ENCODE data around the gene QPCT.
"Not testable (repeated sequence)": the region's sequence is repeated elsewhere in the genome, so short reads cannot be mapped to it uniquely, and the experiment has no call there.

The QPCT gene

GRCh38 chr2:37389989-37390765 is 45.7 kb downstream of the QPCT start:
- in situ Hi-C loops (cut with MboI; ENCODE audit: low sequenced_read_pairs): no loop called here

DNA sequence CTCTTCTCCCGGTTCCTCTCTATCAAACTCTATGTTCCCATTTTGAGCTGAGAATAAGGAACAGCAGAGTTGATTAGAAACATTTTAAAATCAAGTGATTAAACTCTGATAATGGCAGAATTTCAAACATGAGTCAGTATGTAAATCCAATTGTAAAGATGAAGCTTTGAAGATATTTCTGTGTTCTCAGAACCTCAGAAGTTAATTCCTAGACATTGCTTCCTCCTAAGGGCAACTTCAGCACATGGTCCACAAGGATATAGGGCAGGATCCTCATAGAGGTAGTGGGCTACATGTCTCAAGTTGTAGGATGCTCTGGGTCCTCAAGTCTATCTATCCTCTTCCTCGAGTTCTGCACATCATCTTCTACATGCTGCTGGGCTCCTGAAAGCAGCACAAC is 46.3 kb downstream of the QPCT start:
- in situ Hi-C loops (cut with MboI; ENCODE audit: low sequenced_read_pairs): no loop called here

DNA sequence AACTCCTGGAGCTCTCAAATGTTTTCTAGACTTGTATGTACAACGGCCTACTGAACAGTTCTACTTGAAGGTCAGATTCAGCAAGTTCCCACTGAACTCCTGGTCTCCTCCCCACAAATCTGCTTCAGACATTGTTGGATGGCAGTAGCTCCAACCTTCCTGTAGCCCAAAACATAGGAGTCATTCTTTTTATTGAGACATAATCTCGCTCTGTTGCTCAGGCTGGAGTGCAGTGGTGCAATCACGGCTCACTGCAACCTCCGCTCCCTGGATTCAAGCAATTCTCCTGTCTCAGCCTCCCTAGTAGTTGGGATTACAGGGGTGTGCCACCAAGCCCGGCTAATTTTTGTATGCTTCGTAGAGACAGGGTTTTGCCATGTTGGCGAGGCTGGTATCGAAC is 47.3 kb downstream of the QPCT start:
- in situ Hi-C loops (cut with MboI; ENCODE audit: low sequenced_read_pairs): no loop called here

DNA sequence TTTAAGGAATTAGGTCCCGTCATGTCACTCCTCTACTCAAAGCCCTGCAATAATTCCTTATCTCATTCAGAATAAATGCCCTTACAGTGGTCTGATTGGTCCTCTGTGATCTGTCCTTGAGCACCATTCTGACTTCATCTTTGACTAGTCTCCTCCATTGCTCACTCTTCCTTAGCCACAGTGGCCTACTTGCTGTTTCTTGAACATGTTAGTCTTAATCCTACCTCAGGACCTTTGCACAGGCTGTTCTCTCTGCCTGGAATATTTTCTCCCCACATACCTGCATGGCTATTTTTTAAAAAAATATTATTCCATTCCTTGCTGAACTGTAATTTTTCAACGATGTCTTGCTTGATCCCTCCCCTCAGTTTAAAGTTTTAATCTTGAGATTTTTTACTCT is 48.0 kb downstream of the QPCT start:
- in situ Hi-C loops (cut with MboI; ENCODE audit: low sequenced_read_pairs): no loop called here

DNA sequence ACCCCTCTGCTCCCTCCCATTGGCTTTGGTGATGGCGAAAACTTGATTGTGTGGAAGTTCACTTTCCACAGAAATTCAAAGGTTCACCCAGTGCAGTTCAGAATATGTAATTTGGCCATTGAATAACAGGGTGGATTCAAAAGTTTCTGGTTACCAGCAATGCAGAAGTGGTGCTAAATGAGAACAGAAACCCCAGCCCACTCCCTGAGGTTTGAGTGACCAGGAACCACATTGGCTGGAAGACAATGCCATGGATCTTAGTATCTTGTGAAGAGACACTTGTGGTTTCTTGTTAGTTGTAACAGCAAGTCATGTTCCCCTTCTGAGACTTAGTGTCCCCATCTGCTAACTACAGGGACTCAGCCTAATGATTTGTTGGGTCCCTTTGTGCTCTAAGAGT is 49.8 kb downstream of the QPCT start:
- in situ Hi-C loops (cut with MboI; ENCODE audit: low sequenced_read_pairs): no loop called here

DNA sequence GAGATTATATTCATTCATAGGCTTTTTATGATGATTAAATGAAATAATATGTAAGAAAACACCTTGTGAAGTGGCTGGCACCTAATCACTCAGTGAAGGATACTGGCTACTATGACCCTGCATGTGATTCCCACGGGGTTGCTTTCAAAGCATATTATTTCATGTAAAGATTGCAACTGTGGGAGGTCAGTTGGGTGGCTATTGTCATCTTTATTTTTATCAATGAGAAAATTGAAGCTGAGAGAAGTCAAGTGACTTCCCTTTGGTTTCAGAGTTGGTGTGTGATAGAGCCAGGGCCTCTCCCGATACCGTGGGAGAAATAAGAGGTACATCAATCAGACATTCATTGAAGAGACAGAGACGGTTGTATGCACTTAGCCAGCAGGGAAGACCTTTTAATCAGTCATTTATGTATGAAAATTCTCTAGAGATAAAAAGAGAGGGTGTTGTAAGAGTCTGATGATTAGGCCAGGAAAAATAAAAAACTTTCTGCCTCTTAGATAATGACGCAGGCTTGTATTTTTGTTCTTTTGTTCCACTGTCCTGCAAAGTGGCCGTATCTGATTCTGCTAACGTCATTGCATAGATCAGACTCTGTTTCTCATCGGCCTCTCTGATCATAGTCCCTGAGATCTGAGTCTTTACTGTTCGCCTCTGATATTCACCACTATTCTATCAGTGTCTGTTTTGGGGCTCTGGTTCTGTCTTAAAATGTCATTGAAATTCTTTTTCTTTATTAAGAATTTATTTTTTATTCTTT is 50.5 kb downstream of the QPCT start:
- in situ Hi-C loops (cut with MboI; ENCODE audit: low sequenced_read_pairs): no loop called here

DNA sequence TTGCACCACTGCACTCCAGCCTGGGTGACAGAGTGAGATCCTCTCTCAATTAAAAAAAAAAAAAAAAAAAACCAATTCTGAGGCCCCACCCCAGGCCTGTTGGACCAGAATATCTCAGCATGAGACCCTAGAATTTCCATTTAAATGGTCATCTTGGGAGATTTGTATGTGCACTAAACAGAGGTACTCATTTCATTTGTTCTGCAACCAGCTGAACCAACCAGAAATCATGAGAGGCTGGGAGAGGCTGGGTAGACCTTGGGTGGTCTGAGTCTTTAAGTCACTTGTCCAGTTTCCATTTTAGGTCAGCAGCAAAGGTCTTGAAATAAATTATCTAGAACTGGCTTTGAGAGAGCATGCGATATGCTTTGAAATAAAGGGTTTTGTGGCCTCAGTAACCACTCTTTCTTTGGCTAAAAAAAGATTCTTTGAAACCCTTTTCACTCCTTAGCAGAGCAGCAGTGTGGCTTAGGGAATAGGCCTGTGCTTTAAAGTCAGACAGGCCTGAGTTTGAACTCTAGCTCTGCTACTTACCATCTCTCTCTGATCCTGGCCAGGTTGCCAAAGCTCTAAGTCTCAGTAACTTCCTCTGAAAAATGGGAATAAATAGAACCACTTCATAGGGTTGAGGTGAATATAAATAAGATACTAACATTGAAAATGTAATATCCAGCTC is 52.6 kb downstream of the QPCT start:
- in situ Hi-C loops (cut with MboI; ENCODE audit: low sequenced_read_pairs): no loop called here

DNA sequence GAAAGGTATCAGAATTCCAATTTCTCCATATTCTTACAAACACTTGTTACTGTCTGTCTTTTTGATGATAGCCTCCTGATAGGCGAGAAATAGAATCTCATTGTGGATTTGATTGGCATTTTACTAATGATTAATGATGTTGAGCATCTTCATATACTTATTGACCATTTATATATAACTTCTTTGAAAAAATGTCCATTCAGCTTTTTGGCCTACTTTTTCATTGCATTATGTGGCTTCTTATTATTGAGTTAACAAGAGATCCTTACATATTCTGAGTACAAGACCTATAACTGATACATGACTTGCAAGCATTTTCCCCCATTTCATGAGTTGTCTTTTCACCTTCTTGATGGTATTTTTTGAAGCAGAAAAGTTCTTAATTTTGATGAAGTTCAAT is 54.6 kb downstream of the QPCT start:
- in situ Hi-C loops (cut with MboI; ENCODE audit: low sequenced_read_pairs): no loop called here

DNA sequence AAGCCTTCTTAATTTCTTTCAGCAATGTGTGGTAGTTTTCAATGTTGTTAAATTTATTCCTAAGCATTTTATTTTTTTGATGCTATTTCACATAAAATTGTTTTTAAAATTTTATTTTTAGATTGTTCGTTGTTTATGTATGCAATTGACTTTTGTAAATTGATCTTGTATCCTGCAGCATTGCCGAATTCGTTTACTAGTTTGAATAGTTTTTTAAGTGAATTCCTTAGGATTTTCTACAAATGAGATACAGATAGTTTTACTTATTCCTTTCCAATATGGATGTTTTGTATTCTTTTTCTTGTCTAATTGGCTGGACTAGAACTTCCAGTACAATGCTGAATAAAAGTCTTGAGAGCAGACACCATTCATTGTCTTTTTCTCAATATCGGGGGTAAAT is 55.6 kb downstream of the QPCT start:
- in situ Hi-C loops (cut with MboI; ENCODE audit: low sequenced_read_pairs): no loop called here

DNA sequence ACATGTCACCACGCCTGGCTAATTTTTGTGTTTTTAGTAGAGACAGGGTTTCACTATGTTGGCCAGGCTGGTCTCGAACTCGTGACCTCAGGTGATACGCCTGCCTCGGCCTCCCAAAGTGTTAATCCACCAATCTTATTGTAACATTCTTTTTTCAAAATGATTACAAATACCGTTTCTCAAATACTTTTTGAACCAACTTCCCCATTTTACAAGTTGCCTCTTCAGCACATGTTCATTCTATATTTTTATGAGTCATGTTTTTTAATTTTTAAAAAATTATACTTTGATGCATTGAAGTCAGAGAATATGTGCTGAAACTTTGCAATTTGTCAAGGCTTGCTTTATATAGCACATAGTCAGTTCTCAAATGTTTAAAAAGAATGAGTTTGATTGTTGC is 58.2 kb downstream of the QPCT start:
- in situ Hi-C loops (cut with MboI; ENCODE audit: low sequenced_read_pairs): no loop called here

DNA sequence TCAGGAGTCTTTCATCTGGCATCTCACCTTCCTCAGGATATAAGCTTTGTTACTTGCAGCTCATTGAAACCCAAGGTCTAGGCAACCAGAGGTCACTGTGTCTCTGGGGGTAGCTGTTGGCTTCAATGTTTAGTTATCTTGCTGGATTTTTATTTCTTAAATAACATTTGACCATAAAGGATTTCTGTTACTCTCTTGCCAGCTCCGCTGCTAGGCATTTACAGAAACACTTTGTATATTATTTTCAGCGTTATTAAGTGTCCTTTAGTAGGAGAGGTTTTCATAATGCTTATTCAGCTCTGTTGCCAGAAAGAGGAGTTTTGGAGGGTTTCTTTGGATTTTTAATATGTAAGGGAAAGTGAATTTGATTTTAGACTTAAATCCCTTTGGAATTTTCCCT is 61.4 kb downstream of the QPCT start:
- in situ Hi-C loops (cut with MboI; ENCODE audit: low sequenced_read_pairs): no loop called here

DNA sequence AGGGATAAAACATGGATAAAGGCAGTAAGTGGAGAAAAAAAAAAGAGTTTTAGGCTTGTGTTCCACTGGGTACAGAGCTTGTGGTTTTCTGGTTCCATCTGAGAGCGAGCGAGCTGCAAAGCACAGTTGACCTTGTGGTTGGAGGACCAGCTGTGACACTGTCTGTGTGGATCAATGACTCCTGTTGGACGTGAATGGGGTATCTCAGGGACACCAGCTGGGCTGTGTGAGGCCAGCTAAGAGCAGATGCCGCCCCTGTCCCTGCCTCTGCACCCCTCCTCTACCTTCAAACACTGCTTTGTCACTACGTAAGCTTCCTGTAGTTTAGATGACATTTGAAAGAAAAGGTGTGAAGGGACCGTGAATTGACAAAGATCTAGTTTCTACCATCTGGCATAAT is 67.8 kb downstream of the QPCT start:
- in situ Hi-C loops (cut with MboI; ENCODE audit: low sequenced_read_pairs): no loop called here

- in situ Hi-C loops (cut with MboI; ENCODE audit: low sequenced_read_pairs): not testable (repeated sequence)
Measured at GRCh38 chr2:37413911-37414469, 69.6 kb downstream of the QPCT start.

DNA sequence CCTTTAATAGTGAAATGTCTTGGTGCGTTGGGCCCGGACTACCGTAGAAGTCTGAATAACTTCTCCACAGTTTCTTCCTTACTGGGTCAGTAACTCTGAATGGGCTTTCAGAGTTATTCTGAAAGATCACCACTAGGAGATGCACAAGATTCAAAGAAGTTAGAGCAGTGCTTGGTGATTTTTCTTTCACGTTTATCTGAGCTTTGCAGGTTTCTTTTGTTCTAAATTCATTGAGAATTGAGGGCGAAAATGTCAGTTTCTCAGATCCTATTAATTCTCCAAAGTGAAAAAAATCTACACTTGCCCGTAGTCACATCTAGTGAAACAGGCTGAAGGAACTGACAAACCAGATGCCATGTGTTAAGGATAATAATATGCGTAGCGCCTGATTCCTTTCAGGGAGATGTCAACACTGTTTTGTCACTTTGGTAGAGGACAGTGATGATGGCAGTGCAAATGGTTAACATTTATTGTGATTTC is 70.1 kb downstream of the QPCT start:
- in situ Hi-C loops (cut with MboI; ENCODE audit: low sequenced_read_pairs): no loop called here

GRCh38 chr2:37415128-37415820 is 70.8 kb downstream of the QPCT start:
- in situ Hi-C loops (cut with MboI; ENCODE audit: low sequenced_read_pairs): no loop called here

- in situ Hi-C loops (cut with MboI; ENCODE audit: low sequenced_read_pairs): no loop called here
Measured at GRCh38 chr2:37417321-37417720, 72.9 kb downstream of the QPCT start.

DNA sequence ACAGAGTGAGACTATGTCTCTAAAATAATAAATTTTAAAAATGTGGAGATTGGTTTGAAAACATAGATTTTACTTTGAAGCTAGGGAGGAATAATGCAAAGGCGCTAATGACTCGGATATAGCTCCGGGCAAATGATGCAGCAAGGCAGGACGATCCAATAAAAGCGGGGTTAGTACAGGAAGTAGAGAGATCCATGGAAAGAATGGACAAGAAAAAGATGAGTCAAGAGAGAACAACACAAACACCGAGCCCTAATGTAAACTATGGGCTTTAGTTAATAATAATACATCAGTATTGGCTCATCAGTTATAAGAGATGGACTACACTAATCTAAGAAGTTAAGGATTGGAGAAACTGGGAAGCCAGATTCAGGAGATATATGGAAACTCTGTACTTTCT is 74.5 kb downstream of the QPCT start:
- in situ Hi-C loops (cut with MboI; ENCODE audit: low sequenced_read_pairs): no loop called here

DNA sequence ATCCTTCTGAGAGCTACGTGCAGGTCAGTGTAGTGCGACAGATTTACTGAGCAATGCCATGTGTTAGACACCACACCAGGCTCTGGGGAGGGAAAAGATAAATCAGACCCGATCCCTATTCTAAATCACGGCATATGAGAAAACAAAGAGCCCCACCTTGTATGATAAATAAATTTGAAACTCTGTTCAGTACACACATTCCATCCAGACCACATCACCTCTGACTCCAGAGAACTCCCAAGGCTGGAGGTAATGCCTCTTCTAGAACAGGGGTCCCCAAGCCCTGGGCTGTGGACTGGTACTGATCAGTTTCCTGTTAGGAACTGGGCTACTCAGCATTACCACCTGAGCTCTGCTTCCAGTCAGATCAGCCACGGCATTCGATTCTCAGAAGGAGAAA is 77.3 kb downstream of the QPCT start:
- in situ Hi-C loops (cut with MboI; ENCODE audit: low sequenced_read_pairs): no loop called here

GRCh38 chr2:37422816-37423215 is 78.4 kb downstream of the QPCT start:
- in situ Hi-C loops (cut with MboI; ENCODE audit: low sequenced_read_pairs): no loop called here
